Endothelial cell of umbilical vein (primary cell): ENCODE results near the gene PROC. TPM values are rescaled to one million over a fixed set of nuclear protein-coding genes. Genes with fewer than 3 reads are reported as not detected.
A peak's percentile ranks its signal among the peaks of the same experiment; 100 is the strongest.

Experiments
- BruUV-seq: library from RNA; stranded (reverse); fragments of 400-500 nt; replicated peaks from 2 replicates; lab custom pipeline; 2021; lab: Mats Ljungman, UMichigan
- CTCF ChIA-PET: fragments of 300-600, 350-600 bp; sonication (Branson Sonifier 250); formaldehyde crosslinking; loops from one replicate; lab custom pipeline; 2021; ENCODE audit warnings: antibody characterized with exemption, inconsistent platforms; lab: Charles Lee
- POLR2A ChIA-PET: fragments of 300-600, 350-600 bp; sonication (Branson Sonifier 250); formaldehyde crosslinking; loops from one replicate; lab custom pipeline; 2021; ENCODE audit warnings: antibody characterized with exemption, inconsistent platforms; lab: Charles Lee
- DNase-seq: peaks from one replicate; pipeline ENCODE4 v3.0.0-alpha.2; 2011; ENCODE audit warnings: low read depth, low spot score
- FAIRE-seq: peaks from 2 replicates; lab custom pipeline; 2011; peaks lifted over from hg19 to GRCh38; lab: Jason Lieb, UNC
- H2AFZ ChIP-seq: 2 replicates; pipeline ENCODE4 v1.6.0; 2012; ENCODE audit warnings: low read depth, low read length, control low read depth, inconsistent platforms
- H3K27ac ChIP-seq: 2 replicates; pipeline ENCODE4 v1.5.1; 2011; ENCODE audit warnings: low read depth, mild to moderate bottlenecking, control low read depth, low read length, moderate library complexity; ENCODE audit not compliant: insufficient read depth
- H3K27me3 ChIP-seq, 2 experiments: 2 replicates each; pipeline versions ENCODE4 v1.6.0 to v1.6.1; 2011; ENCODE audit warnings: low read length in 2 of 2, mixed read lengths in 1 of 2; ENCODE audit not compliant: control insufficient read depth in 2 of 2, insufficient read depth in 2 of 2
- H3K36me3 ChIP-seq, 2 experiments: 2 replicates in 1 of 2; 3 replicates in 1 of 2; pipeline ENCODE4 v1.5.1; 2011; ENCODE audit warnings: low read length in 2 of 2, mild to moderate bottlenecking in 1 of 2, moderate library complexity in 1 of 2; ENCODE audit not compliant: control insufficient read depth in 2 of 2, insufficient read depth in 2 of 2; ENCODE audit errors: extremely low read depth in 1 of 2
- H3K4me1 ChIP-seq: 3 replicates; pipeline ENCODE4 v1.5.1; 2011; ENCODE audit warnings: mild to moderate bottlenecking, low read length; ENCODE audit not compliant: control insufficient read depth, insufficient read depth; ENCODE audit errors: extremely low read depth
- H3K4me2 ChIP-seq: 2 replicates; pipeline ENCODE4 v1.6.1; 2011; ENCODE audit warnings: low read length, control low read depth, mixed read lengths; ENCODE audit not compliant: insufficient read depth
- H3K4me3 ChIP-seq, 3 experiments: fragments of 200-600 bp in 1 of 3; sonication (generic), shearing (Covaris generic) in 1 of 3; replicated peaks in 1 of 3; 2 replicates each; pipeline ENCODE4 v1.5.1; 2011 to 2016; ENCODE audit warnings: control low read depth in 3 of 3, low read length in 3 of 3, mild to moderate bottlenecking in 2 of 3, inconsistent platforms in 1 of 3, low read depth in 1 of 3, moderate library complexity in 1 of 3; ENCODE audit not compliant: insufficient read depth in 1 of 3
- H3K79me2 ChIP-seq: 2 replicates; pipeline ENCODE4 v1.6.0; 2012; ENCODE audit warnings: low read length, inconsistent platforms; ENCODE audit not compliant: control insufficient read depth, insufficient read depth
- H3K9ac ChIP-seq: replicated peaks from 2 replicates; pipeline ENCODE3; 2011; ENCODE audit warnings: low read length, control low read depth; ENCODE audit not compliant: insufficient read depth; ENCODE audit errors: extremely low read depth
- H3K9me1 ChIP-seq: replicated peaks from 3 replicates; pipeline ENCODE4 v1.6.0; 2011; ENCODE audit warnings: mild to moderate bottlenecking, low read length; ENCODE audit not compliant: control insufficient read depth, insufficient read depth; ENCODE audit errors: extremely low read depth
- H3K9me3 ChIP-seq: replicated peaks from 2 replicates; pipeline ENCODE4 v1.5.1; 2012; ENCODE audit warnings: low read length, inconsistent platforms; ENCODE audit not compliant: control insufficient read depth, insufficient read depth
- H4K20me1 ChIP-seq: replicated peaks from 2 replicates; pipeline ENCODE3; 2011; ENCODE audit warnings: mild to moderate bottlenecking, low read length; ENCODE audit not compliant: control insufficient read depth, insufficient read depth; ENCODE audit errors: extremely low read depth
- EZH2 ChIP-seq: IDR thresholded peaks from 2 replicates; pipeline ENCODE4 v1.6.1; 2012; ENCODE audit warnings: borderline replicate concordance, low read depth, mild to moderate bottlenecking, moderate library complexity, low read length, inconsistent platforms; ENCODE audit not compliant: severe bottlenecking
- FOS ChIP-seq: IDR thresholded peaks from 2 replicates; pipeline ENCODE4 v1.6.1; 2011; ENCODE audit warnings: mild to moderate bottlenecking, low read length, moderate library complexity, borderline replicate concordance; ENCODE audit not compliant: insufficient read depth
- GATA2 ChIP-seq: IDR thresholded peaks from 2 replicates; pipeline ENCODE4 v1.7.0; 2011; ENCODE audit warnings: low read depth, mild to moderate bottlenecking, moderate library complexity, mixed read lengths, low read length; ENCODE audit not compliant: insufficient read length, insufficient read depth
- JUN ChIP-seq: IDR thresholded peaks from 2 replicates; pipeline ENCODE4 v1.6.1; 2011; ENCODE audit warnings: borderline replicate concordance, low read depth; ENCODE audit not compliant: insufficient read length, insufficient read depth
- MYC ChIP-seq: IDR thresholded peaks from one replicate; pipeline ENCODE4 v1.6.1; 2011; ENCODE audit warnings: mild to moderate bottlenecking, low read depth, low read length
- POLR2A ChIP-seq: IDR thresholded peaks from 2 replicates; pipeline ENCODE4 v1.6.1; 2012; ENCODE audit warnings: low read depth, mild to moderate bottlenecking, control low read depth, low read length
- POLR2AphosphoS5 ChIP-seq: IDR thresholded peaks from 2 replicates; pipeline ENCODE4 v1.6.1; 2012; ENCODE audit warnings: low read depth, mild to moderate bottlenecking, control low read depth, low read length, moderate library complexity; ENCODE audit not compliant: insufficient read depth
- dilution Hi-C: fragments of 300-500 bp; cut with MboI; formaldehyde crosslinking; loops from one replicate; pipeline ENCODE4 v1.15.0; 2019; ENCODE audit warnings: low sequenced_read_pairs; ENCODE audit not compliant: extremely low pct_ligation_motif_present
- intact Hi-C: fragments of 100-400 bp; cut with micrococcal nuclease; formaldehyde crosslinking; loops from one replicate; pipeline ENCODE4 v1.10.0; 2022
- polyA plus RNA-seq, 4 experiments: library from polyadenylated mRNA; depleted of rRNA in 3 of 4; stranded (reverse) in 3 of 4; unstranded in 1 of 4; fragments of >200 nt; gene quantifications; 2 replicates each; pipeline versions ENCODE4 v1.2.1 to v1.2.3, GENCODE V29; 2011 to 2012; ENCODE audit warnings: missing spikeins in 1 of 4
- total RNA-seq: library from RNA; stranded (reverse); gene quantifications from 2 replicates; pipeline ENCODE4 v1.2.3, GENCODE V29; 2021
- TF ChIP-seq, protein P1 (sequence below): IDR thresholded peaks from 2 replicates; pipeline ENCODE4 v1.6.1; 2011; ENCODE audit not compliant: insufficient read depth, insufficient read length
- TF ChIP-seq, protein P2 (sequence below), 2 donors: IDR thresholded peaks; 1 replicate in 1 of 2; 2 replicates in 1 of 2; pipeline ENCODE4 v1.5.1; 2011; ENCODE audit warnings: low read length in 2 of 2, mild to moderate bottlenecking in 2 of 2, moderate library complexity in 2 of 2, control low read depth in 1 of 2, inconsistent platforms in 1 of 2, low read depth in 1 of 2; ENCODE audit not compliant: insufficient read depth in 1 of 2; ENCODE audit errors: extremely low read depth in 1 of 2

The PROC gene
- total and polyA plus RNA-seq, 2 donors (not counting 3 experiments of a cell fraction or from before 2014, with no cell fraction given) = not detected

DNA sequence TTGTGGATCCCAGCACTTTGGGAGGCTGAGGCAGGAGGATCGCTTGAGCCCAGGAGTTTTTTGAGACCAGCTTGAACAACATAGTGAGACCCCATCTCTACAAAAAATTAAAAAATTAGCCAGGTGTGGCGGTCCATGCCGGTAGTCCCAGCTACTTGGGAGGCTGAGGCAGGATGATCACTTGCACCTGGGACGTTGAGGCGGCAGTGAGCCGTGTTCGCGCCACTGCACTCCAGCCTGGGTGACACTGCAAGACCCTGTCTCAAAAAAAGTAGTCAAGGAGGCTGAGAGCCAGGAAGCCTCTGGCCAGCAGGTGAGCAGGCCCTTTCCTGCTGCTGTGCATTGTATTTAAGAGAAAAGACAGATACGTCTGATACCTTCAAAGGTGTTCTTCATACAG is 11.1 kb upstream of the PROC start:
- Histone ChIP-seq H3K9me3 (no peaks in the 10 kb centered on the region), H3K9ac (no peak overlapping the region), H3K27ac (peak overlapping the region; percentile 68), H3K9me1 (no peaks in the 10 kb centered on the region), H2AFZ (no peak overlapping the region), H4K20me1 (no peaks in the 10 kb centered on the region), H3K36me3 (no peaks in the 10 kb centered on the region), H3K79me2 (no peaks in the 10 kb centered on the region), H3K4me3 (no peak overlapping the region), H3K4me1 (peaks cover 37% of the 10 kb centered on the region), H3K27me3 (no peaks in the 10 kb centered on the region), H3K4me2 (no peak overlapping the region)
- DNase-seq (no peak), FAIRE-seq (no peak)
- no peak for TF ChIP-seq JUN
- no peak for TF ChIP-seq MYC
- TF ChIP-seq GATA2 = no peak
- TF ChIP-seq, protein P1, sequence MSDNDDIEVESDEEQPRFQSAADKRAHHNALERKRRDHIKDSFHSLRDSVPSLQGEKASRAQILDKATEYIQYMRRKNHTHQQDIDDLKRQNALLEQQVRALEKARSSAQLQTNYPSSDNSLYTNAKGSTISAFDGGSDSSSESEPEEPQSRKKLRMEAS = no peak
- TF ChIP-seq FOS = no peak
- TF ChIP-seq POLR2AphosphoS5 = no peak
- no peak for TF ChIP-seq EZH2
- no peak for TF ChIP-seq POLR2A
- TF ChIP-seq, protein P2, sequence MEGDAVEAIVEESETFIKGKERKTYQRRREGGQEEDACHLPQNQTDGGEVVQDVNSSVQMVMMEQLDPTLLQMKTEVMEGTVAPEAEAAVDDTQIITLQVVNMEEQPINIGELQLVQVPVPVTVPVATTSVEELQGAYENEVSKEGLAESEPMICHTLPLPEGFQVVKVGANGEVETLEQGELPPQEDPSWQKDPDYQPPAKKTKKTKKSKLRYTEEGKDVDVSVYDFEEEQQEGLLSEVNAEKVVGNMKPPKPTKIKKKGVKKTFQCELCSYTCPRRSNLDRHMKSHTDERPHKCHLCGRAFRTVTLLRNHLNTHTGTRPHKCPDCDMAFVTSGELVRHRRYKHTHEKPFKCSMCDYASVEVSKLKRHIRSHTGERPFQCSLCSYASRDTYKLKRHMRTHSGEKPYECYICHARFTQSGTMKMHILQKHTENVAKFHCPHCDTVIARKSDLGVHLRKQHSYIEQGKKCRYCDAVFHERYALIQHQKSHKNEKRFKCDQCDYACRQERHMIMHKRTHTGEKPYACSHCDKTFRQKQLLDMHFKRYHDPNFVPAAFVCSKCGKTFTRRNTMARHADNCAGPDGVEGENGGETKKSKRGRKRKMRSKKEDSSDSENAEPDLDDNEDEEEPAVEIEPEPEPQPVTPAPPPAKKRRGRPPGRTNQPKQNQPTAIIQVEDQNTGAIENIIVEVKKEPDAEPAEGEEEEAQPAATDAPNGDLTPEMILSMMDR (IDR thresholded peaks at IDR 0.05; ENCODE audit: extremely low read depth in 1 of 2, insufficient read depth in 1 of 2, low read depth in 1 of 2, low read length in 2 of 2) = no peak
- intact Hi-C loops = no loop called here
- BruUV-seq = no TSS peak
- dilution Hi-C loops = no loop called here
- POLR2A ChIA-PET = no interaction called here
- CTCF ChIA-PET = no interaction called here
